ENCODE results near the gene TLR7.

TLR7 gene

GRCh38 chrX:12930150-12930549 is 63.3 kb downstream of the TLR7 start:
- no peak for DNase-seq (ENCODE audit: low read depth in 2 of 2)

- no peak for DNase-seq (ENCODE audit: low read depth in 2 of 2)
These were observed 65.4 kb downstream of the TLR7 start for GRCh38 chrX:12932244-12932643.

- no peak for DNase-seq (ENCODE audit: low read depth in 2 of 2)
These were observed 68.0 kb downstream of the TLR7 start for GRCh38 chrX:12934850-12935249.

- no peak for DNase-seq (ENCODE audit: low read depth in 2 of 2)
These were observed 70.1 kb downstream of the TLR7 start for GRCh38 chrX:12936947-12937346.
